Measurements from ENCODE around the gene RAB22A.

DNA sequence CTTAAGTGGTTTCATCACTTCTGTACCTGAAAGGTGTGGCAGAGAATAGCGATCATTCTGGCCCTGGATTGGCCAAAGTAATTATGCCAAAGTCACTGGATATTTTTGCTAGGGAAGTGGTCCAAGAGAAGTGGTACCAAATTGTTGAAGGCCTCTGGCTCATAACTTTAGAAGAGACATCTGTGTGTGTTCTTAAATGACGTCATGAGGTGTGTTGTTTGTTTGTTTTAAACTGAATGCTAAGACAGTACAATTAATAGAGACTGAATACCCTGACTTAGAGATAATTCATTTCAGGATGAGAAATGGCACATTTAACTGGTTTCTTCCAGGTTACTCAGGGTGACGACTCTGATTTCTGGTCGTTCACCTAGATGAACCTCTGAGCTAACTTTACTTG, 82.8 kb downstream of the RAB22A start:
- TF ChIP-seq MAX (IDR thresholded peaks at IDR 0.05) = no peak
- no peak for TF ChIP-seq CTCF (IDR thresholded peaks at IDR 0.05)
- TF ChIP-seq RNF2 (IDR thresholded peaks at IDR 0.05; ENCODE audit: borderline replicate concordance, low read depth) = no peak
- TF ChIP-seq MYC (IDR thresholded peaks at IDR 0.05; ENCODE audit: borderline replicate concordance, low read length) = no peak
- no peak for TF ChIP-seq USF2 (IDR thresholded peaks at IDR 0.05)
- TF ChIP-seq KDM5A (IDR thresholded peaks at IDR 0.05) = no peak
- TF ChIP-seq RFX5 (IDR thresholded peaks at IDR 0.05) = no peak
- no peak for TF ChIP-seq TP53 (CRISPR knock-in tag; IDR thresholded peaks at IDR 0.05)
- TF ChIP-seq RCOR1 (IDR thresholded peaks at IDR 0.05; ENCODE audit: low read depth, low read length) = no peak
- no peak for TF ChIP-seq NFE2L2 (conservative IDR thresholded peaks at IDR 0.05; ENCODE audit: low read length)
- TF ChIP-seq JUN (IDR thresholded peaks at IDR 0.05) = no peak
